VCaP (cell line): ENCODE results near the gene TNS4.

Experiments used
- H3K27ac ChIP-seq: fragments of 450-650 bp; 2 replicates; pipeline ENCODE4 v1.5.1; 2017
- CTCF ChIP-seq: fragments of 450-650 bp; conservative IDR thresholded peaks from 2 replicates; pipeline ENCODE4 v1.5.1; 2017; ENCODE audit warnings: mild to moderate bottlenecking, moderate library complexity

Gene TNS4

DNA sequence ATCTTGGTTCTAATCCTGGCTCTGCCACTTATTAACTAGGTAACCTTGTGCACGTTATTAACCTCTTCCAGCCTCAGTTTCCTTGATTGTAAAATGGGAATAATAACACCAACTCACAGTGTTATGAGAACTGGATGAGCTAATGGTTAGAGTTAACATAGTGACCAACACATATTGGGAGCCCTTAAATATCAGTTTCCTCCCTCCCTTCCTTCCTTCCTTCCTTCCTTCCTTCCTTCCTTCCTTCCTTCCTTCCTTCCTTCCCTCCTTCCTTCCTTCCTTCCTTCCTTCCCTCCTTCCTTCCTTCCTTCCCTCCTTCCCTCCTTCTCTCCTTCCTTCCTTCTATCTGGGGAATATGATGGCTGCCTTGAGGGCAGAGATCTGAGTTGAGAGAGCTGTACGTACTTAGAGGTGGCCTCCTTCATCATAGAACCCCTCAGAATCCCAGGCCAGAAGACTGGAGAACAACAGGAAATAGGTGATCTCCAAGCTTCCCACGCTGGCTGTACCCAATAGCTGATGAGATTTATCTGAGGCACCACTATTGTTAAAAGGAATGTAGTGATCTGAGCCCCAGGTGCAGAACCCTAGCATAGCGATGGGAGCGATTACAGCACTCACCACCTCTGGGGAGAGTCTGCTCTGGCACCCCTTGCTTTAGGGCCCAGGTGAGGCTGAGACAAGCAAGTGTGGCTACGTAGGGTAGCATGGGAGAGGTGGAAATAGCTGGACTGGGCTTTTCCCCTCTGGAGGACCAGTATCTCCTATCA, 37.7 kb upstream of the TNS4 start:
- TF ChIP-seq CTCF = no peak
- H3K27ac ChIP-seq = no peak overlapping the region

DNA sequence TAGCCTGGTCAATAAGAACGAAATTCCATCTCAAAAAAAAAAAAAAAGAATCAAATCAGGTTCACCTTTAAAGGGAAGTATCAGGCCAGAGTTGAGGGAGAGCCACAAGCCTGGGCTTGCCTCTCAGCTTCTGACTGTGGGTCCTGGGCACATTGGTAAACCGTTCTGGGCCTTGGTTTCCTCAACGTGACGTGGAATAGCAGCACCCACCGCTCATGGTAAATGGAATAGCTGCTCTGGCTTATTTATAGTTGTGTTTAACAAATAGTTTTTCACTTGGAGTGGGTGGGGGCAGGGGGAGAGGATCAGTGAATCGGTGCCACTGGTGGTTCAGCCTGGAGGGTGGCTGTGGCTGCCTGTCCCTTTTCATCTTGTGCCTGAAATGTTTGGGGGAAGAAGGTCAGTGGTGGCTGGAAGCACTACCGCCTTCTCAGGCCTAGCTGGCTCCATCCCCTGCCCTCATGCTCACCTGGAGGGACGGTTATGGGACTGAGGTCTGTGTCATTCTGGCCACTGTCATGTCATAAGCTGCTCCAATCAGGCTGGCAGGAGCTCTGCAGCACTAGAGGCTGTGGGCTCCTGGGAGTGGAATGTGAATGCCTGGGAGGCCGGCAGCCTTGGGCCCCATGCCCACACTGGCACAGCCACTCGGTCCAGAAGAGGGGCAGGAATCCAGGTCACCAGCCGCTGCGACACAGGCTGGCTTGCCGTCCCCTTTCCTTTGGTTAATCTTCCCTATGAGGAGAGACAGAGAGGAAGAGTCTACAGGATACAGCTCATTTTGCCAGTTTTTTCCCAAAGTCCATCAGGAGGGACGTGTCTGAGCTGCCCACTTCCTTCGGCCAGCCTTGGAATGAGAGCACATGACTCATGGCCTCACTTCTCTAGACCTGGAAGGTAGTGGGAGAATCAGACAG, 36.9 kb upstream of the TNS4 start:
- H3K27ac ChIP-seq = no peak overlapping the region
- TF ChIP-seq CTCF = no peak

DNA sequence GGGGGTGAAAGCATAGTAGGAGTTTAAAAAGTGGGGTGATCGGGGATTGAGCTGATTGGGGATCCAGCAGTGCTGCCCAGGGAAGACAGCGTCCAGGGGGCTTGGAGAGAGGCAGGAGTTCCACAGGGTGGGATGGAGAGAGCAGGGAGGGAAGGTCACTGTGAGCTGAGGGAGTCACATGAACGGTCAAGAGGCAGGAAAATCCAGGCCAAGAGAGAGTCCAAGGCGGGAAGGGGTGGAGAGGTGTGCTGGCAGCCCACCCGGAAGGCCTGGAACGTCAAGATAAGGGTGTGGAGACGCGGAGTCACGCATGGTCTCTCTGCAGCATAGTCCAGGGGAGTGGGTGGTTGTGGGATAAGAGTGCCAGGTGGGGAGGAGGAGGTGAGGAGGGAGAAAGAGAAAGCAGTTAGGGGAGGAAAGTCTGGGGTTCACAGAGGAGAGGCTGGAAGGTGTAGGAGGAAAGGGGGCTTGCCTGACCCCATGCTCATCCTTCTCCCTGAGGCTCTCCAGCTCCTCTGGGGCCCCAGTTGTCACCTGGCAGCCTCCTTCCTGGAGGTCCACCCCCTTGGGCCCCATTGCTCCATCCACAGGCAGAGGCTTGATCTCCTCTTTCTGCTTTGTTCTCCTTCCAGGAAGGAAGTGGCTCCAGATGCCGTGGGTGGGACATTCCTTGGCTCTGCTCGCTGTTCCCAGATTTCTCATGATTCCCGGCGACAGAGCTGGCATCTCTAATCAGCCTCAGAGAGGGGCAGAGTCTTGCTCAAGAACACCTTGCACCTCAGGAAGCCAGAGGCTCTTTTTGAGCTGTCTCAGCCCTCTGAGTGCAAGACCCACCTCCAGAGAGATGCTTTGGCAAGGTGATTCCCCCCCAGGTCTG, 35.1 kb upstream of the TNS4 start:
- no peak for TF ChIP-seq CTCF
- no peak overlapping the region for H3K27ac ChIP-seq

- H3K27ac ChIP-seq = no peak overlapping the region
- TF ChIP-seq CTCF = no peak
Measured at GRCh38 chr17:40535924-40536294, 34.5 kb upstream of the TNS4 start.

GRCh38 chr17:40535438-40535837, 34.0 kb upstream of the TNS4 start:
- TF ChIP-seq CTCF = no peak
- no peak overlapping the region for H3K27ac ChIP-seq

GRCh38 chr17:40534371-40535189, 33.2 kb upstream of the TNS4 start:
- no peak for TF ChIP-seq CTCF
- H3K27ac ChIP-seq = no peak overlapping the region
